GM12872 (cell line): Measurements from ENCODE around the gene CRY1.

Experiments used
- TF ChIP-seq, protein P1 (sequence below): IDR thresholded peaks from 3 replicates; pipeline ENCODE4 v1.5.1; 2011; ENCODE audit warnings: low read depth, mild to moderate bottlenecking, low read length, moderate library complexity; ENCODE audit not compliant: insufficient read depth

The CRY1 gene

GRCh38 chr12:107081778-107082177, 11.6 kb downstream of the CRY1 start:
- TF ChIP-seq, protein P1, sequence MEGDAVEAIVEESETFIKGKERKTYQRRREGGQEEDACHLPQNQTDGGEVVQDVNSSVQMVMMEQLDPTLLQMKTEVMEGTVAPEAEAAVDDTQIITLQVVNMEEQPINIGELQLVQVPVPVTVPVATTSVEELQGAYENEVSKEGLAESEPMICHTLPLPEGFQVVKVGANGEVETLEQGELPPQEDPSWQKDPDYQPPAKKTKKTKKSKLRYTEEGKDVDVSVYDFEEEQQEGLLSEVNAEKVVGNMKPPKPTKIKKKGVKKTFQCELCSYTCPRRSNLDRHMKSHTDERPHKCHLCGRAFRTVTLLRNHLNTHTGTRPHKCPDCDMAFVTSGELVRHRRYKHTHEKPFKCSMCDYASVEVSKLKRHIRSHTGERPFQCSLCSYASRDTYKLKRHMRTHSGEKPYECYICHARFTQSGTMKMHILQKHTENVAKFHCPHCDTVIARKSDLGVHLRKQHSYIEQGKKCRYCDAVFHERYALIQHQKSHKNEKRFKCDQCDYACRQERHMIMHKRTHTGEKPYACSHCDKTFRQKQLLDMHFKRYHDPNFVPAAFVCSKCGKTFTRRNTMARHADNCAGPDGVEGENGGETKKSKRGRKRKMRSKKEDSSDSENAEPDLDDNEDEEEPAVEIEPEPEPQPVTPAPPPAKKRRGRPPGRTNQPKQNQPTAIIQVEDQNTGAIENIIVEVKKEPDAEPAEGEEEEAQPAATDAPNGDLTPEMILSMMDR = no peak

GRCh38 chr12:107080299-107080698, 13.1 kb downstream of the CRY1 start:
- TF ChIP-seq, protein P1 = no peak

- TF ChIP-seq, protein P1 = peak; percentile 71
Measured at GRCh38 chr12:107079172-107080011, 14.0 kb downstream of the CRY1 start.

- TF ChIP-seq, protein P1 = no peak
Measured at GRCh38 chr12:107066691-107067090, 26.7 kb downstream of the CRY1 start.

- TF ChIP-seq, protein P1 = no peak
Measured at GRCh38 chr12:107064687-107065086, 28.7 kb downstream of the CRY1 start.

DNA sequence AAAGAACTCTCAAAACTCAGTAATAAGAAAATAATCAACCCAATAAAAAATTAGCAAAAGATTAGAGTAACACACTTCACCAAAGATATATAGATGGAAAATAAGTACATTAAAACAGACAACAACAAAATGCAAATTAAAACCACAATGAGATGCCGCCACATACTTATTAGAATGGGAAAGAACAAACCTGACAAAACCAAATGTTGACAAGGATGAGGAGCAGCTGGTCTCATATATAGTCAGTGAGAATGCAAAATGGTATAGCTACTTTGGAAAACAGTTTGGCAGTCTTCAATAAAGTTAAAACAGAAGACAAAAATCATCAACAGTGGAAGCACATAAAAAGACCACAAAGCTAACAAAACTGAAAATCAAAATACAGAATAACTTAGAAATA, 29.1 kb downstream of the CRY1 start:
- TF ChIP-seq, protein P1 = no peak

DNA sequence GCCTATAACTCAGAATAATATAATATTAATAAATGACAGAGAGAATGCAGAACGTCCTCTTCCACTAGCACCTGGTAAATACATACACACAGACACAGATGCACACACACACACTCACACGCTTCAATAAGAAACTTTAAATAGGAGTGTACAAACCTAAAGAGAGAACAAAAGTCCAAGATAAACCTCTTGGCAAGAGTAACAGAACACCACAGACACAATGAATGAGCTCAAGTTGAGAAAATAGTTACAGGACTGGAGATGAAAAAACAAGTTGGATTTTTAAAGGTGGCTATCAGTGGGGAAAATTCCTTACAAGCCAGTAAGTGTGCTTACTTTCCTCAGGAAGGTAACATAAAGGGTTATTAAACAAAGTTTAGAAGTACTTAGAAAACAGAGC, 35.2 kb downstream of the CRY1 start:
- TF ChIP-seq, protein P1 = no peak
